ENCODE measurements around the gene CPSF3. TPM values are rescaled to one million over a fixed set of nuclear protein-coding genes. Genes with fewer than 3 reads are reported as not detected.

Gene CPSF3
- total and polyA plus RNA-seq, 8 donors: 8.2 to 55.3 (median 16.7) TPM

- Histone ChIP-seq H3K27ac (no peak overlapping the region), H3K27me3 (no peaks in the 10 kb centered on the region), H3K36me3 (peaks cover 7 to 84% (median 70%) of the 10 kb centered on the region in 4 donors), H3K4me1 (peaks cover 0 to 9% (median 0%) of the 10 kb centered on the region in 4 donors), H3K9me3 (no peaks in the 10 kb centered on the region), H3K4me3 (no peak overlapping the region)
- intact Hi-C loops (cut with DNase I; ENCODE audit: low total_unique reads): no loop called here
- no peak for DNase-seq
- 74 to 96% (median 84%) methylated on average over 5 of the region's 5 CpGs for WGBS, 5 donors
- TF ChIP-seq EP300 (IDR thresholded peaks at IDR 0.05) (no peak), CTCF (IDR thresholded peaks at IDR 0.05) (no peak), POLR2A (IDR thresholded peaks at IDR 0.05) (no peak), POLR2AphosphoS5 (IDR thresholded peaks at IDR 0.05) (no peak)
Measured at GRCh38 chr2:9462313-9462712, 38.9 kb downstream of the CPSF3 start.

- Histone ChIP-seq H3K4me3 (no peak overlapping the region), H3K27me3 (no peaks in the 10 kb centered on the region), H3K9me3 (no peaks in the 10 kb centered on the region), H3K36me3 (peaks cover 7 to 82% (median 69%) of the 10 kb centered on the region in 4 donors), H3K27ac (no peak overlapping the region), H3K4me1 (peaks cover 0 to 9% (median 0%) of the 10 kb centered on the region in 4 donors)
- intact Hi-C loops (cut with DNase I; ENCODE audit: low total_unique reads): no loop called here
- DNase-seq: no peak
- no peak for TF ChIP-seq POLR2AphosphoS5 (IDR thresholded peaks at IDR 0.05)
- WGBS, 5 donors: 84 to 91% (median 90%) methylated on average over 6 of the region's 6 CpGs
Measured at GRCh38 chr2:9462886-9463697, 39.6 kb downstream of the CPSF3 start.

- Histone ChIP-seq H3K27me3 (no peaks in the 10 kb centered on the region), H3K4me1 (peaks cover 0 to 8% (median 0%) of the 10 kb centered on the region in 4 donors), H3K36me3 (peaks cover 7 to 82% (median 68%) of the 10 kb centered on the region in 4 donors), H3K4me3 (no peak overlapping the region), H3K27ac (no peak overlapping the region), H3K9me3 (no peaks in the 10 kb centered on the region)
- TF ChIP-seq CTCF (IDR thresholded peaks at IDR 0.05): no peak
- 70 to 79% (median 77%) methylated on average over 7 of the region's 7 CpGs for WGBS, 5 donors
- DNase-seq: no peak
- intact Hi-C loops (cut with DNase I; ENCODE audit: low total_unique reads): no loop called here
Measured at GRCh38 chr2:9463698-9464034, 40.2 kb downstream of the CPSF3 start.

GRCh38 chr2:9465170-9465569 is 41.7 kb downstream of the CPSF3 start:
- intact Hi-C loops (cut with DNase I; ENCODE audit: low total_unique reads): no loop called here
- no peak overlapping the region for H3K27ac ChIP-seq
- peaks cover 0 to 6% (median 0%) of the 10 kb centered on the region in 4 donors for H3K4me1 ChIP-seq
- H3K36me3 ChIP-seq: peaks cover 7 to 78% (median 68%) of the 10 kb centered on the region in 4 donors
- 83 to 96% (median 91%) methylated on average over 7 of the region's 7 CpGs for WGBS, 5 donors
- TF ChIP-seq POLR2A (IDR thresholded peaks at IDR 0.05): no peak
- TF ChIP-seq EP300 (IDR thresholded peaks at IDR 0.05): no peak
- TF ChIP-seq CTCF (IDR thresholded peaks at IDR 0.05): no peak
- no peak for TF ChIP-seq POLR2AphosphoS5 (IDR thresholded peaks at IDR 0.05)
- H3K27me3 ChIP-seq: no peaks in the 10 kb centered on the region
- H3K4me3 ChIP-seq: no peak overlapping the region
- DNase-seq: no peak
- H3K9me3 ChIP-seq: no peaks in the 10 kb centered on the region

- TF ChIP-seq CTCF (IDR thresholded peaks at IDR 0.05) (no peak), EP300 (IDR thresholded peaks at IDR 0.05) (no peak), POLR2A (IDR thresholded peaks at IDR 0.05) (no peak), POLR2AphosphoS5 (IDR thresholded peaks at IDR 0.05) (no peak)
- 87 to 97% (median 93%) methylated on average over 41 to 46 of the region's 46 CpGs for WGBS, 5 donors
- no peak overlapping the region for H3K4me3 ChIP-seq
- H3K36me3 ChIP-seq: peaks cover 9 to 73% (median 59%) of the 10 kb centered on the region in 4 donors
- no peaks in the 10 kb centered on the region for H3K9me3 ChIP-seq
- peaks cover 0 to 6% (median 0%) of the 10 kb centered on the region in 4 donors for H3K4me1 ChIP-seq
- H3K27me3 ChIP-seq: no peaks in the 10 kb centered on the region
- no peak for DNase-seq
- intact Hi-C loops (cut with DNase I; ENCODE audit: low total_unique reads): no loop called here
- no peak overlapping the region for H3K27ac ChIP-seq
Measured at GRCh38 chr2:9466147-9466683, 42.8 kb downstream of the CPSF3 start.
